H1 (cell line): ENCODE data around the gene HNRNPAB. TPM values are rescaled to one million over a fixed set of nuclear protein-coding genes. Genes with fewer than 3 reads are reported as not detected.
A peak's percentile ranks its signal among the peaks of the same experiment; 100 is the strongest.

Experiments used
- CTCF ChIA-PET: fragments of 300-600 bp; sonication (Branson Sonifier 250); formaldehyde crosslinking; loops from one replicate; lab custom pipeline; 2021; ENCODE audit not compliant: partially characterized antibody; lab: Charles Lee
- POLR2A ChIA-PET: fragments of 300-600 bp; sonication (Branson Sonifier 250); formaldehyde crosslinking; loops from one replicate; lab custom pipeline; 2021; ENCODE audit warnings: inconsistent platforms; ENCODE audit not compliant: partially characterized antibody; lab: Charles Lee
- DNase-seq, 2 experiments: peaks; one replicate each; pipeline versions ENCODE4 v3.0.0 to v3.0.0-alpha.2; 2010 to 2022; ENCODE audit warnings: low spot score in 2 of 2, low read depth in 1 of 2, mixed read lengths in 1 of 2
- FAIRE-seq: peaks from 2 replicates; lab custom pipeline; 2011; peaks lifted over from hg19 to GRCh38; lab: Jason Lieb, UNC
- H2AFZ ChIP-seq: 2 replicates; pipeline ENCODE4 v1.8.1; 2012; ENCODE audit warnings: low read length, inconsistent platforms
- H2AK5ac ChIP-seq: 2 replicates; pipeline ENCODE4 v1.6.1; 2013; ENCODE audit warnings: low read depth, low read length
- H2BK120ac ChIP-seq: replicated peaks from 2 replicates; pipeline ENCODE3; 2013; ENCODE audit warnings: low read depth, low read length, inconsistent platforms
- H2BK12ac ChIP-seq: 2 replicates; pipeline ENCODE4 v1.6.1; 2013; ENCODE audit warnings: low read depth, low read length
- H2BK15ac ChIP-seq: 2 replicates; pipeline ENCODE4 v1.6.1; 2013; ENCODE audit warnings: low read length
- H2BK20ac ChIP-seq: 2 replicates; pipeline ENCODE4 v1.6.1; 2013; ENCODE audit warnings: low read length
- H2BK5ac ChIP-seq: 2 replicates; pipeline ENCODE4 v1.6.1; 2013; ENCODE audit warnings: low read depth, low read length
- H3K14ac ChIP-seq: 2 replicates; pipeline ENCODE4 v1.6.1; 2013; ENCODE audit warnings: inconsistent platforms; ENCODE audit not compliant: insufficient read length
- H3K18ac ChIP-seq: 2 replicates; pipeline ENCODE4 v1.6.1; 2013; ENCODE audit warnings: low read length; ENCODE audit errors: extremely low read depth
- H3K23ac ChIP-seq: 2 replicates; pipeline ENCODE4 v1.6.1; 2013; ENCODE audit warnings: inconsistent platforms; ENCODE audit not compliant: insufficient read length
- H3K23me2 ChIP-seq: 2 replicates; pipeline ENCODE4 v1.6.1; 2013; ENCODE audit warnings: low read depth, low read length
- H3K27ac ChIP-seq: 2 replicates; pipeline ENCODE4 v1.6.1; 2011; ENCODE audit warnings: low read depth, low read length, inconsistent platforms
- H3K27me3 ChIP-seq, 4 experiments: replicated peaks in 1 of 4; 1 replicate in 1 of 4; 2 replicates in 3 of 4; pipeline versions ENCODE4 v1.6.1 to v1.8.1; 2011 to 2013; ENCODE audit warnings: low read length in 3 of 4, mild to moderate bottlenecking in 3 of 4, inconsistent platforms in 2 of 4, mixed read lengths in 2 of 4, moderate library complexity in 1 of 4; ENCODE audit not compliant: control insufficient read depth in 3 of 4, insufficient read depth in 3 of 4; ENCODE audit errors: extremely low read depth in 1 of 4
- H3K36me3 ChIP-seq, 4 experiments: 2 replicates each; pipeline versions ENCODE4 v1.6.1 to v1.8.1; 2011 to 2013; ENCODE audit warnings: mild to moderate bottlenecking in 4 of 4, low read length in 3 of 4, moderate library complexity in 2 of 4, control low read depth in 1 of 4, inconsistent platforms in 1 of 4; ENCODE audit not compliant: insufficient read depth in 4 of 4, control insufficient read depth in 2 of 4
- H3K4ac ChIP-seq: replicated peaks from 2 replicates; pipeline ENCODE3; 2013; ENCODE audit warnings: low read length, low read depth, mixed read lengths, inconsistent platforms; ENCODE audit not compliant: insufficient read length
- H3K4me1 ChIP-seq, 4 experiments: replicated peaks in 1 of 4; 1 replicate in 1 of 4; 2 replicates in 3 of 4; pipeline versions ENCODE4 v1.6.1 to v1.8.1; 2011 to 2013; ENCODE audit warnings: low read length in 3 of 4, inconsistent platforms in 2 of 4, mixed read lengths in 1 of 4; ENCODE audit not compliant: insufficient read depth in 4 of 4, control insufficient read depth in 3 of 4
- H3K4me2 ChIP-seq, 2 experiments: 2 replicates each; pipeline versions ENCODE4 v1.6.1 to v1.8.1; 2011 to 2013; ENCODE audit warnings: low read depth in 2 of 2, low read length in 2 of 2, control low read depth in 1 of 2, inconsistent platforms in 1 of 2, mild to moderate bottlenecking in 1 of 2; ENCODE audit not compliant: insufficient read depth in 1 of 2
- H3K4me3 ChIP-seq, 4 experiments: fragments of 200-600, 300-600 bp in 1 of 4; sonication (generic), shearing (Covaris generic), sonication (Bioruptor Twin) in 1 of 4; 2 replicates each; pipeline versions ENCODE4 v1.5.1 to v1.8.1; 2011 to 2016; ENCODE audit warnings: low read length in 4 of 4, low read depth in 3 of 4, control low read depth in 2 of 4, inconsistent platforms in 2 of 4, mild to moderate bottlenecking in 2 of 4, mixed read lengths in 1 of 4, moderate library complexity in 1 of 4; ENCODE audit not compliant: insufficient read depth in 2 of 4; ENCODE audit errors: extremely low read depth in 1 of 4
- H3K56ac ChIP-seq: replicated peaks from 2 replicates; pipeline ENCODE3; 2013; ENCODE audit warnings: low read depth, mild to moderate bottlenecking, mixed read lengths, low read length, inconsistent platforms; ENCODE audit not compliant: insufficient read length
- H3K79me1 ChIP-seq: 2 replicates; pipeline ENCODE4 v1.6.1; 2013; ENCODE audit warnings: low read depth, low read length, control low read depth
- H3K79me2 ChIP-seq, 2 experiments: 2 replicates each; pipeline versions ENCODE4 v1.6.1 to v1.8.1; 2012 to 2013; ENCODE audit warnings: low read length in 2 of 2, mild to moderate bottlenecking in 2 of 2, inconsistent platforms in 1 of 2; ENCODE audit not compliant: insufficient read depth in 2 of 2, control insufficient read depth in 1 of 2
- H3K9ac ChIP-seq, 4 experiments: replicated peaks in 1 of 4; 1 replicate in 1 of 4; 2 replicates in 3 of 4; pipeline versions ENCODE4 v1.6.1 to v1.8.1; 2011 to 2013; ENCODE audit warnings: low read depth in 3 of 4, low read length in 3 of 4, control low read depth in 2 of 4, mild to moderate bottlenecking in 2 of 4, moderate library complexity in 2 of 4, inconsistent platforms in 1 of 4; ENCODE audit errors: extremely low read depth in 1 of 4
- H3K9me3 ChIP-seq, 2 experiments: 2 replicates each; pipeline versions ENCODE4 v1.6.1 to v1.8.1; 2012 to 2013; ENCODE audit warnings: mild to moderate bottlenecking in 2 of 2, moderate library complexity in 2 of 2, control low read depth in 1 of 2, inconsistent platforms in 1 of 2, low read depth in 1 of 2, low read length in 1 of 2, mixed read lengths in 1 of 2; ENCODE audit not compliant: insufficient read depth in 2 of 2
- H4K20me1 ChIP-seq, 2 experiments: replicated peaks in 1 of 2; 2 replicates each; pipeline versions ENCODE3 to v1.8.1; 2011 to 2013; ENCODE audit warnings: inconsistent platforms in 2 of 2, low read length in 2 of 2, mild to moderate bottlenecking in 1 of 2; ENCODE audit not compliant: insufficient read depth in 2 of 2, control insufficient read depth in 1 of 2
- H4K5ac ChIP-seq: 2 replicates; pipeline ENCODE4 v1.6.1; 2013; ENCODE audit warnings: low read length, low read depth, mixed read lengths, inconsistent platforms; ENCODE audit not compliant: insufficient read length
- H4K8ac ChIP-seq: 2 replicates; pipeline ENCODE4 v1.8.0; 2013; ENCODE audit warnings: mild to moderate bottlenecking, moderate library complexity, low read length, inconsistent platforms; ENCODE audit not compliant: insufficient read depth; ENCODE audit errors: extremely low read depth
- H4K91ac ChIP-seq: replicated peaks from 2 replicates; pipeline ENCODE3; 2013; ENCODE audit warnings: low read length, mixed read lengths, inconsistent platforms; ENCODE audit not compliant: insufficient read length
- ASH2L ChIP-seq: fragments of 200-600, 300-600 bp; sonication (generic); IDR thresholded peaks from one replicate; pipeline ENCODE4 v1.7.1; 2017; ENCODE audit warnings: low read length
- CREB1 ChIP-seq: IDR thresholded peaks from 2 replicates; pipeline ENCODE4 v1.6.1; 2012; ENCODE audit warnings: inconsistent platforms
- GABPA ChIP-seq: IDR thresholded peaks from 2 replicates; pipeline ENCODE4 v1.6.1; 2011; ENCODE audit warnings: mild to moderate bottlenecking, low read length, moderate library complexity, borderline replicate concordance; ENCODE audit not compliant: insufficient read depth
- MAFK ChIP-seq: IDR thresholded peaks from 2 replicates; pipeline ENCODE4 v1.6.1; 2012; ENCODE audit warnings: low read depth, mild to moderate bottlenecking, improper control_type of control experiment, low read length
- POLR2A ChIP-seq, 2 experiments: IDR thresholded peaks; 1 replicate in 1 of 2; 2 replicates in 1 of 2; pipeline ENCODE4 v1.6.1; 2011; ENCODE audit warnings: low read depth in 2 of 2, low read length in 2 of 2, mild to moderate bottlenecking in 2 of 2; ENCODE audit errors: control extremely low read depth in 1 of 2
- POLR2AphosphoS5 ChIP-seq: IDR thresholded peaks from 2 replicates; pipeline ENCODE4 v1.6.1; 2011; ENCODE audit warnings: low read depth, low read length
- RNF2 ChIP-seq: fragments of 200-900, 300-1000 bp; sonication (generic); IDR thresholded peaks from 2 replicates; pipeline ENCODE4 v1.7.1; 2016; ENCODE audit warnings: borderline replicate concordance, low read depth, mild to moderate bottlenecking, antibody characterized with exemption, low read length; ENCODE audit not compliant: poor library complexity, severe bottlenecking; ENCODE audit errors: missing control alignments
- SIN3A ChIP-seq, 2 experiments: IDR thresholded peaks in 1 of 2; conservative IDR thresholded peaks in 1 of 2; 2 replicates each; pipeline ENCODE4 v1.6.1; 2011 to 2012; ENCODE audit warnings: low read length in 2 of 2, improper control_type of control experiment in 1 of 2, low read depth in 1 of 2, mild to moderate bottlenecking in 1 of 2
- TBP ChIP-seq: IDR thresholded peaks from 2 replicates; pipeline ENCODE4 v1.6.1; 2011; ENCODE audit warnings: low read depth, low read length, improper control_type of control experiment
- TCF12 ChIP-seq: IDR thresholded peaks from 2 replicates; pipeline ENCODE4 v1.6.1; 2011; ENCODE audit warnings: low read depth, mild to moderate bottlenecking, low read length
- USF2 ChIP-seq: IDR thresholded peaks from 2 replicates; pipeline ENCODE4 v1.6.1; 2011; ENCODE audit warnings: low read length, improper control_type of control experiment
- WGBS, 2 experiments: shearing (Covaris generic) in 1 of 2; methylation state at CpG; one replicate each; pipeline versions ENCODE4 v1.1.6 to v1.1.7; 2013 to 2015; ENCODE audit warnings: low lambda C conversion rate in 2 of 2, mixed read lengths in 2 of 2, inconsistent platforms in 1 of 2, low coverage in 1 of 2, missing lambda C conversion rate in 1 of 2; ENCODE audit not compliant: insufficient replicate concordance in 2 of 2, insufficient coverage in 1 of 2, insufficient read length in 1 of 2; ENCODE audit errors: extremely low coverage in 1 of 2, missing lambda C conversion rate in 1 of 2; 5-methylcytosine and 5-hydroxymethylcytosine counted together
- polyA plus RNA-seq, 7 experiments: library from polyadenylated mRNA; depleted of rRNA in 3 of 7; stranded (reverse) in 5 of 7; unstranded in 2 of 7; fragments of >200 nt in 5 of 7; fragments of 200-250 nt in 2 of 7; gene quantifications; 1 replicate in 5 of 7; 2 replicates in 1 of 7; 4 replicates in 1 of 7; pipeline versions ENCODE4 v1.2.1 to v1.2.3, GENCODE V29; 2011 to 2013; ENCODE audit warnings: missing spikeins in 2 of 7, mixed read lengths in 2 of 7
- total RNA-seq: library from RNA; stranded (reverse); fragmentation: NEBNext Ultra II Directional; extraction: Animal tissue kit (Norgen Biotek cat#: 25700); gene quantifications from 2 replicates; pipeline ENCODE4 v1.2.1, GENCODE V29; 2021

Gene HNRNPAB
- total and polyA plus RNA-seq, 2 of the 8 experiments (the other 6 are each of a cell fraction or from before 2014, with no cell fraction given) = 373 to 563 TPM

DNA sequence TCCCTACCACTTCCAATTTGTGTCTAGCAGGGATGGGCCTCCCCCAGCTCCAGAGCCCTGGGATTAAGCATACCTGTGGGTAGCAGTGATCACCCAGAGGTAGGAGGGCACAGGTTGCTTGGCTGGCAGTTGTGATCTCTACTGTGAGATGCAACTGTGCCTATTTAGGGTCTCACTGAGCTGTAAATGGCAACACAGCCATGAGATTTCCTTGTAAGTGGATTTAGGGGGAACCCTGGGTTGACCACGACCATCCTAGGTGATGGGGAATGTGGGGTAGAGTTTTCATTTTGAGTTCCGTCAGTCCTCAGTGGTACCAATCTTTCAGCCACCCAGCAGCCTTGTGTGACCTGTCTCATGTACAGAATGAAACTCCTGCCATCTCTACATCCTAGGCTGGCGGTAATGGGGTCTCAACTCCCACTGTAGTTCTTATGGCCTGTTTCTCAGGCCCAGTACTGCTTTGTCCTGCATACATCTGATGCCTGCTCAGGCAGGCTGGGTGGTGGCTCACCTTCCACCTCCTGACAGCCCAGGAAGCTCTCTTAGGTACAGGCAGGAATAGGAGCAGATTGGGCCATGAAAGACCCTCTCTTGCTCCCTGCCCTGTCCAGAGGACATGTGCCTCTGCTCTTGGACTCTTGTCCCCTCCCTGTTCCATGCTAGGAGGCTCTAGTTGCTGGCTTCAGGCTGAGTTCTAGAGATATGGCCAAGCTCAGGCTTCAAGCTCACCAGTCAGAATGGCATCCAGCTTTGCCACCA lies 8.1 kb downstream of the HNRNPAB start:
- POLR2A ChIA-PET = interaction anchor here (0.6 to 31.3 kb wide), 12 partner anchors 8 to 620 kb away, joined by 3 to 985 read pairs (median 4); partner anchors contain the start of genes GMCL2, HNRNPAB, NHP2 and PHYKPL
- TF ChIP-seq CREB1 = no peak
- no peak for TF ChIP-seq TBP
- TF ChIP-seq RNF2 = no peak
- peak; percentile 11; the same call in 1 of the 2 replicates for TF ChIP-seq USF2
- TF ChIP-seq POLR2A (IDR thresholded peaks at IDR 0.05; ENCODE audit: control extremely low read depth in 1 of 2, low read depth in 2 of 2, low read length in 2 of 2) = peak; percentile 10 to 84
- no peak for TF ChIP-seq MAFK
- TF ChIP-seq SIN3A (conservative IDR thresholded peaks at IDR 0.05 in 1 of 2, IDR thresholded peaks at IDR 0.05 in 1 of 2; ENCODE audit: low read depth in 1 of 2, low read length in 2 of 2) = no peak
- TF ChIP-seq TCF12 = no peak
- peak; percentile 80 for TF ChIP-seq POLR2AphosphoS5
- no peak for TF ChIP-seq GABPA
- no peak for TF ChIP-seq ASH2L

More for the DNA sequence above, 8.1 kb downstream of the HNRNPAB start:
- no peak overlapping the region for H3K14ac ChIP-seq
- H3K18ac ChIP-seq = no peak overlapping the region
- no peak for DNase-seq
- peaks cover 40 to 44% of the 10 kb centered on the region in 2 experiments for H4K20me1 ChIP-seq
- no peak overlapping the region for H3K23ac ChIP-seq
- H2BK5ac ChIP-seq = no peak overlapping the region
- no peak overlapping the region for H4K8ac ChIP-seq
- H3K27me3 ChIP-seq = no peaks in the 10 kb centered on the region
- H2BK15ac ChIP-seq = no peak overlapping the region
- WGBS, 2 experiments = 93% methylated on average over 3 of the region's 3 CpGs; no CpG with 5 or more reads in 1 of the 2 experiments
- H3K4ac ChIP-seq = no peak overlapping the region
- no peak for FAIRE-seq
- H2AK5ac ChIP-seq = no peak overlapping the region
- H3K79me1 ChIP-seq = peaks cover 12% of the 10 kb centered on the region
- H2BK20ac ChIP-seq = no peak overlapping the region
- H3K4me3 ChIP-seq = no peak overlapping the region
- H4K5ac ChIP-seq = no peak overlapping the region
- no peaks in the 10 kb centered on the region for H3K23me2 ChIP-seq
- H3K56ac ChIP-seq = no peak overlapping the region
- no peaks in the 10 kb centered on the region for H3K9me3 ChIP-seq
- no peak overlapping the region for H2AFZ ChIP-seq
- no peak overlapping the region for H3K4me2 ChIP-seq
- CTCF ChIA-PET = interaction anchor here (0.6 to 2.6 kb wide), 6 partner anchors 16 to 138 kb away, joined by 3 to 8 read pairs (median 4); partner anchors contain the start of gene PHYKPL
- peaks cover 0 to 5% (median 1%) of the 10 kb centered on the region in 4 experiments; a peak in 2 of 7 replicates for H3K4me1 ChIP-seq
- H3K36me3 ChIP-seq = peaks cover 44 to 98% (median 65%) of the 10 kb centered on the region in 4 experiments
- no peak overlapping the region for H2BK12ac ChIP-seq
- peaks cover 0 to 18% of the 10 kb centered on the region in 2 experiments; a peak in 2 of 4 replicates for H3K79me2 ChIP-seq
- no peak overlapping the region for H2BK120ac ChIP-seq
- H4K91ac ChIP-seq = no peak overlapping the region
- H3K9ac ChIP-seq = no peak overlapping the region
- no peak overlapping the region for H3K27ac ChIP-seq
